Umbilical cord (tissue), 2 donors: Measurements from ENCODE around the gene COL4A2. TPM values are rescaled to one million over a fixed set of nuclear protein-coding genes. Genes with fewer than 3 reads are reported as not detected.
"Not testable (repeated sequence)": the region's sequence is repeated elsewhere in the genome, so short reads cannot be mapped to it uniquely, and the experiment has no call there.

Experiments used
- DNase-seq: peaks from one replicate; pipeline ENCODE4 v3.0.0-alpha.2; 2015; ENCODE audit warnings: low spot score
- total RNA-seq: library from RNA; depleted of rRNA; stranded (reverse); fragments of >200 nt; gene quantifications from one replicate; pipeline ENCODE4 v1.2.3, GENCODE V29; 2014; ENCODE audit warnings: low replicate concordance; ENCODE audit not compliant: insufficient read depth

The COL4A2 gene
- total RNA-seq, 1 donor from 2014 or later: 1,871 TPM

DNA sequence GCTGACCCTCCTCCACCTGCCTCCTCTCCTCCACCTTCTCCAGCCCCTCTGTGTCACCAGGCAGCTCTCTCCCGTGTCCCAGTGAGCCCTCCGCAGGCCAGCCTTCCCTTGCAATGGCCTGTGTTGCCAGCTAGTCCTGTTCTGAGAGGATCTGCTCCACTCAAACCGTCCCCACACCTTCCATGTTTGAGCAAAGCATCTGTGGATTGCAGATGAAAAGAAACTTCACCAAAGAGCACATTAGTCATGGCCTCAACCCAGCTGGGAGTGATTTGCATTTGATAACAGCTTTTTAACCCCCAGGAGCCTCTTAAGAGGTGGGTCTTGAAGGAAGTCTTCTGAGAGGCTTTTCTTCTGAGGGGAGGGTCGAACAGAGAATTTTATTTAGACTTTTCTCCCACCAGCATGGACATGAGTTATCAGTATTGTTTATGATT is 72.8 kb downstream of the COL4A2 start:
- DNase-seq: no peak

DNA sequence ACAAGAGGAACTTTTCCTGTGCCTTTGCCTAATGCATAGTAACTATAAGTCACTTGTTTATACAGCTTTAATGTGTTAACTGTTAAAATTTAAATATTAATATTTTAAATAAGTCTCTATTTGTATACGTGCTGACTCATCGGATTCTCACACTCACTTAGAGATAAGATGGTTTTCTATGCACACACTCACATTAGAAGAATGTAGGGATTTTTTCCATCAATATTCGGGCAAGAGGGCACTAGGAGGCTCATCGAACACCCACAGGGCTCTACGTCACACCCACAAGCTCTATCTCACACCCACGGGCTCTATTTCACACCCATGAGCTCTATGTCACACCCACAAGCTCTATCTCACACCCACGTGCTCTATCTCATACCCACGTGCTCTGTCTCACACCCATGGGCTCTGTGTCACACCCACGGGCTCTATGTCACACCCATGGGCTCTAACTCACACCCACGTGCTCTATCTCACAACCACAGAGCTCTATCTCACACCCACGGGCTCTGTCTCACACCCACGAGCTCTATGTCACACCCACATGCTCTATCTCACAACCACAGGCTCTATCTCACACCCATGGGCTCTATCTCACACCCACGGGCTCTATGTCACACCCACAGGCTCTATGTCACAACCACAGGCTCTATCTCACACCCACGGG is 73.4 kb downstream of the COL4A2 start:
- no peak for DNase-seq

DNA sequence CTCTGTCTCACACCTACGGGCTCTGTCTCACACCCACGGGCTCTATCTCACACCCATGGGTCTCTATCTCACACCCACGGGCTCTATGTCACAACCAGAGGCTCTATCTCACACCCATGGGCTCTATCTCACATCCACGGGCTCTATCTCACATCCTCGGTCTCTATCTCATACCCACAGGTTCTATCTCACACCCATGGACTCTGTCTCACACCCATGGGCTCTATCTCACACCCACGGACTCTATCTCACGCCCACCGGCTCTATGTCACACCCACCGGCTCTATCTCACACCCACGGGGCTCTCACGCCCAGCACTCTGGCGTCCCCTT is 73.9 kb downstream of the COL4A2 start:
- no peak for DNase-seq

DNA sequence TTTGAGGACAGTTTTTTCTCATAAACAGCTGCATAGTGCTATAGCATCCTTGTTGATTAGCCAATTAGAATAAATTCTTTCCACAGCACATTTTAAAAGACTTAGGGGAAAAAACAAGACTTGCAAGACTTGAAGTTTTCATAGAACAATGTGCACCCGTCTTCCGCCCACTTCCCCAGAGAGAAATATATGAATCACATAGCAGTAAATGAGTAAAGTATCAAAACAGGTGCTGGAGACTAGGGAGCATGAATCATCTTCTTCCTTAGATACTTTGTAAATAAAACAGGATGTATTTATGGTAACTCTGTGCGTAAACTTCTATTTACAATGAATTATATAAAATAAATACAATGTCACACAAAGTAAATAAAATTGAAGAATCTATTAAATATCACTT is 75.1 kb downstream of the COL4A2 start:
- no peak for DNase-seq

DNA sequence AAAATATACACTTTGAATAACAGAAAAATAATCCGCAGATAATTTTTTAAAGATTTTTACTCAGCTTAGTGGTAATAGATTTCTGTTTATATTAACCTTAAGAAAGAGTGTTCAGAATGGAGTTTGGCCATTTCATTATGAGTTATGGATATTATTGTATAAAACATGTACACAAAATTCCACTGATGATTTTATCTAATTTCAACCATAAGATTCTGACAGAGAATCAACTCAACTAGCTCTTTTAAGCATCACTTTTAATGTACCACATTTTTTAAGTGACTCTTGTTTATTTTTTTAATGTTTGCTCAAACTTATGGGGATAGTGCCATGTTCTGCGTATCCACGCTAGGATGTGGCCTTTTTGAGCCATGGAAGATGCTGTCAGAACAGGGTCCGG is 75.7 kb downstream of the COL4A2 start:
- DNase-seq: no peak

GRCh38 chr13:110387451-110388107 is 80.5 kb downstream of the COL4A2 start:
- DNase-seq: peak; percentile 78

DNA sequence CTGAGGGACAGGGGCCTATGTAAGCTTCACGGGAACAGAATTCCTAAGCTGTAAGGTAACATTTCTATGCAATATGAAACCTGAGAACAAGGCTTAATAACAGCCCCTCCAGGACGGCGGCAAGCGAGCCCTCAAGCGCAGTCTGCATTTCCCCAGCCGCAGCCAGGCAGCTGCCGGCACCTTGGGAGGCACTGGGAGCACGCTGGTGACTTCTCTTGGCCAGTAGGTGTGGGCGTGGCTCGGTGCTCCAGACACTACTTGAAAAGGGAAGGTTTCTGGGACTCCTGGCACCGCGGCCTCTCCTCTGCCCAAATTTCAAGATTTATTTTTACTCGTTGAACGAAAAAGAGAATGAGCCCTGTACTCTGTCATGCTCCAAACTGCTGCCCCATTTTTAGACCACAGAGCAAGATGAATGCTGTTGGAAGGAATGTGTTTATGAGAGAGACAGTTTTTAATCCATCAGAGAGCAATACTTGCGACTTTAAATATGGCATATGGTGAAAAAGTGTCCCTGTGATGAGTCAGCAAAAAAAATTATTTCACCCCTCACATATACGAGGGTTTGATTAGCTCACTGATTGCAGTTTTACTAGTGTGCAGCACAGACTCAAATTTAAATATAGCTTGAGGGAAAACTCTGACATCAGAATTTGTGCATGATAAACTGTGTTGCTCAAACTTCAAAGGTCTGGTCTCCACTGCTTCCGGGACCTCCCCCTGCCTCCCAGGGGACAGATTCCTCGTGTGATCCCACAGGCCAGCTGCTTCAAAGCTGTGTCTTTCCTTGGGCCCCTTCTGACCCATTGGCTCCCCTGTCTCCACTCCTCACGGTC is 81.2 kb downstream of the COL4A2 start:
- DNase-seq: peak; percentile 84

DNA sequence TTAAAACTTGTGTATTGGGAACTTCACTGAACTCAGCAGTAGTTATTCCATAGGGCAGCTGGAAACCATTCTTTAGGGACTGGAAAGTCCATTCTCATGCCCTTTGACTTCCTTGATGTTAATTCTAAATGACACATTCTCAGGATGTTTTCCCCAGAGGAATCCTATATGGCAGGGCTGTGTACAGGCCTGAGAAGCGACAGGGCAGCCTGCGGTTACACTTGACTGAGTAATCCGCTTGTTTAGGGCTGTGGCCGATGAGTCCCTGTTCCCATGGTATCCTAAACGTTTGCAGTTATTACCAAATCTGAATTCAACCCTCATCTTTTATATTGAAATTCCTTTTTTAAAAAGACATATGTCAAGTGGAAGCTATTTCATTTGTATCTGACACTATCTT is 83.5 kb downstream of the COL4A2 start:
- no peak for DNase-seq

DNA sequence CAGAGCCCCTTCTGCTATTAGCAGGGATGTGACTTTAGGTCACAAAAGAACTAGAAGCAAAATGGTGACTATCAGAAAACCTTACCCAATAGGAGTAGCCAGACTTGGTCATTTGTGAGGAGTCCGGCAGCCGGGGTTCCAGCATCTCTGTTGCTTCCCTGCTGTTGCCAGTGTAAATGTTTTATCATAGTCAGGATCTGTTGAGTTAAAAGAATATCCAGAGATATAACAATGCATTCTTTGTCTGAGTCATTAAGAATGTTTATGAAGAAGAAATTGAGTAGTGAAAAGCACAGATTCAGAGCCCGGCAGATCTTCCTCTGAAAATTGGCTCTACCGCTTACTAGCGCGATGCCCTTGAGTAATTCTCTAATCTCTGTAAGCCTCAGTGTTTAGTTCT is 84.2 kb downstream of the COL4A2 start:
- DNase-seq: no peak

GRCh38 chr13:110392510-110393240 is 85.6 kb downstream of the COL4A2 start:
- DNase-seq: peak; percentile 65

DNA sequence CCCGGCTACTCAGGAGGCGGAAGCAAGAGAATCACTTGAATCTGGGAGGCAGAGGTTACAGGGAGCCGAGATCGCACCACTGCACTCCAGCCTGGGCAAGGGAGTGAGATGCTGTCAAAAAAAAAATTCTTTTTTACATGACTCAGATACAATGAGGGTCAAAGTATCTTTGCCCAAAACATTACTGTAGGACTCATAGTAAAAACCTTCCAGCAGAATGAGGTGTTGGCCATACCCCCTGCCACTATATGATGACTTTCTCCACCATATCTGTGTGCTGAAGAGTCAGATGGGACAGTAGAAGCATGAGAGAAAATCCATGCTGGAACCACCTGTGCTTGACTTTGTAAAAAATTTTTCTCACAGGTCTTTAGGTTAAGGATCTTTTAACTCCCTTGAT is 86.7 kb downstream of the COL4A2 start:
- no peak for DNase-seq

DNA sequence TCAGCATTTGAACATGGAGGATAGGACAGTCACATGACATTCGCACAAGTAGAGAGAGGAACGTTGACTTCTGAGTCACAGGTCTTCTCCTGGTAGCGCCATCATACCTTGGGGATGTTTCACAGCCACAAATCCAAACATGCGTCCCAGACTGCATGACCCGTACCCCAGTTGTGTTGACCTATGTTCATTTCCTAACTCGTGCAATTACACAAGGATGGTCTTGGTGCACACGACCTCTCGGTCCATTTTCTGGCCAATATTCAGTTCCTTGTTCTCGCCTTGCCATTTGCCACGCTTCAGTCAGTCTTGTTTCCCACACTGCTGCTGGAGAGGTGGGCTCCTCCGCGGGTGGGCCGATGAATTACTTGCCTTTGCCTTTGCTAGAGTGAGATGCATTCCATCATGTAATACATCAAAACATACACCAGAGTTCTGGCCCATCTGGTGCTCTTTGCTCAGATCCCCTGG is 87.3 kb downstream of the COL4A2 start:
- DNase-seq: no peak

GRCh38 chr13:110395616-110396015 is 88.5 kb downstream of the COL4A2 start:
- not testable (repeated sequence) for DNase-seq

DNA sequence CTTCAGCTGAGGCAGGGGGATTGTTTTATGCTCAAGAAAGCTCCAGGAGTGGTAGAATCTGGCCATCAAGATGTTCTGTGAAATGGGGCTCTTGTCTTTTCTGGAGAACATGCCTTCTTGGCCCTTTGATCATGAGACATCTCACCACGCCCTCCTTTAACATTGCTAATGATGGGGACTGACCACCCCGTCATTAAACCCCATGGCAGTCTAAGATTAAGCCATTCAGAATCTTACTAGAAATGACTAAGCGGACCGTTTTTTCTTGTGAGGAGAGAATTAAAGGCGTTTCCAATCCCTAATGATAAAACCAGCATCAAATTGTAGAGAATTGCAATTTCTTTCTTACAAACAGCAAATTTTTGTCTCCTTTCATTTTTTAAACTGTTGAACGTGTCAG is 89.4 kb downstream of the COL4A2 start:
- DNase-seq: no peak

GRCh38 chr13:110396913-110397381 is 89.9 kb downstream of the COL4A2 start:
- DNase-seq: peak; percentile 99

DNA sequence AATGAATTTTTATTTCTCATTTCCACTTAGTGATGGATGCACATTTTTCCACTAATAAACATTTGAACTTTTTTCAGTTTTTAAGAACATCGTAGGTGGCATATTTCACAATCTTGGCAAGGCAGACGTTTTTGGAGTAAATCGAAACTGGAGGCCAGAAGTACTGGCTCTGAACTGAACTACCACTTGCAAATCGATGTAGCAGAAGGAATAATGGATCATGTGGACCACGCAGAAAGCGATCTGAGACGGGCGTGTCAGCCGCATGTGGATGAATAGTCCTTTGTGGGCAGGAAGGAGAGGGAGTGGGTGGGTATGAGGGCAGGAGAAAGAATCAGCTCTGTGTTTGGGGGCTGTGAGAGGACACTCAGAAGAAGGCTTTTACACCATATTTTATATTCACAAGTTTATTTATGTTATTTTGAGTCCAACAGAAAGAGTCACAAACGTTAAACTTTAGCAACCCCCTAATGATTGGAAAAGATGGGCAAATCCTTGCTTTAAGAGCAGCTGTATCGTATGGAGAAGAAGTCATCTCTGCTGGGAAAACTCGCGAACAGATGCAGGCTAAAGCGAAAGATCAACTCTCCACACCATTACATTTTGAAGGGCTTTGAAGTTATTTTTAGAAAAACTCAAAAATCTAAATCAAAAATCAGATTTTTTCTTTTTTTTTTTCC is 90.5 kb downstream of the COL4A2 start:
- peak; percentile 44 for DNase-seq

DNA sequence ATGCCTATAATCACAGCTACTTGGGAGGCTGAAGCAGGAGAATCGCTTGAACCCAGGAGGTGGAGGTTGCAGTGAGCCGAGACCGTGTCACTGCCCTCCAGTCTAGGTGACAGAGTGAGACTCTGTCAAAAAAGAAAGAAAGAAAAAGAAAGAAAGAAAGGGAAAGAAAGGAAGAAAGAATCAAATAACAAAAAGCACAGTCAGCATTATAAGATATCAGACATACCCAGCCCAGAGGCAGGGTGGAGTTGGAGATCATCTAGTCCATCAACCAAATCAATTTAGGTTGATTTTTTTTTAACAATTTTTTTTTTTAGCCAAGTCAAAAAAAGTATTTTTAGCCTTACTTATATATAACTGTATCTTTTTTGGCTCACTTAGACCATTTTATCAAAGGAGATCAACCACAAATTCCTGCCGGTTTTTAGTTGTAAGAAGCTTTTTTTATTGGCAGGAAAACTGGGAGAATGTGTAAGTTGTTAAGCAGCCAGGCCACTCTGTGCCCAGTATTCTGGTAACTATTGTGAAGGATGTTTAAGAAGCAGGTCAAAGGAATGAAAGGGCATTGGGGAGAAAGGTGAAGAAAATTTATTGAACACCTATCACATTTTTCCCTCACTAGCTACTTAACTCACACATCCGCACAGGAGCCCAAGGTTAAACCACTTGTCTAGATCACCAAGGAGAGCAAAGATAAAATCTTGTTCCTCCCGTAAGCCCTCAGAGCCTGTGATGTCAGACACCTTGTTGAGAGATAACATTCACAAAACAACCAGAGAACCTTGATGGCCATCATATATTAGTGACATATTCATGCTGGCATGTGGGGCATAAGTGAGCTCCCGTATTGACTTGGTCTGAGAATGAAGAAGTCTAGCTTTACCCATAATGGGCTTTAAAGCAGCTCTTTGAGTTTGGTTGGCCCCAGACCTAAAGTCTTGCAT is 91.8 kb downstream of the COL4A2 start:
- DNase-seq: peak; percentile 90

- DNase-seq: no peak
Observed at GRCh38 chr13:110399801-110400200, 92.7 kb downstream of the COL4A2 start.

DNA sequence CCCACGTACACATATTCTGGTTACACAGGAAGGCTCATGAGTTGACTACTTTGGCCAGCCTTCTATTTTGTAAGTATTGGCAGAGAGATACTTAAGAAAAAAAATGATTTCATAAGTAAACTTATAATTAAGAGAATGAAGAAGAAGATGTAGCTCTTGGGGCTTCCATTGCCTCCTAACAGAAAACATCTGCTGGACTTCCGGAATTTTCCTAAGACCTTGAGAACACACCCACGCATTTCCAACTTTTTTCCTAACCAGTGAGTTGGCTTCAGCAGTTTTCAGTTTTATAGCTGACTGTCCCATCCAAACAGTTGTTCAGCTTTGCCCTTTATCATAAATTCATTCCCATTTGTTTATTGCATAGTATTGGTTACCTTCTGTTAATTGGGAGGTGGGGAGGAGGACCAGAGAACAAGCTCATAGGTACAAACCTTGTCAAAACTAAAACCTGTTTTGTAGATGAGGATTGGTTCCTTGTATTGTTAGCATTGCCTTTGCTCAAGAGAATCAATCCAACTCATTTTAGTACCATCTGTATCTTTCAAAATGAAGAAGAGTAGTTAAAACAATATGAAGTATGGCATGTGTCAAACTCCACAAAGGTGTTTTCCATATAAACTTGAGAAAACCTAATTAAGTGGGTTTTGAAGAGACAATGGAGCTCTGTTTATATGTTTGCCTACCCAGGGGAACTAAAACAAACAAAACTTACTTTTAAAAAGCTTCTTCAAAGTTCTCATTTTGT is 93.9 kb downstream of the COL4A2 start:
- DNase-seq: peak; percentile 57
